Chondrocyte (in vitro differentiated cells): ENCODE results near the gene RCSD1. TPM values are rescaled to one million over a fixed set of nuclear protein-coding genes. Genes with fewer than 3 reads are reported as not detected.

Experiments
- DNase-seq: peaks from one replicate; pipeline ENCODE4 v3.0.0; 2021; ENCODE audit warnings: mixed read lengths, low spot score
- H3K27ac Mint-ChIP-seq: one replicate; pipeline ENCODE4 v1.8.0; 2021; ENCODE audit warnings: mild to moderate bottlenecking, moderate library complexity, mixed read lengths; ENCODE audit not compliant: unreplicated experiment
- H3K27me3 Mint-ChIP-seq: 2 replicates; pipeline ENCODE4 v1.8.0; 2021; ENCODE audit warnings: low read depth, mixed read lengths
- H3K36me3 Mint-ChIP-seq: 2 replicates; pipeline ENCODE4 v1.8.0; 2021; ENCODE audit warnings: low read depth, mixed read lengths
- H3K4me1 Mint-ChIP-seq: 2 replicates; pipeline ENCODE4 v1.8.0; 2021; ENCODE audit warnings: low read depth, mild to moderate bottlenecking, mixed read lengths
- H3K4me3 Mint-ChIP-seq: one replicate; pipeline ENCODE4 v1.8.0; 2021; ENCODE audit warnings: mild to moderate bottlenecking, moderate library complexity, mixed read lengths; ENCODE audit not compliant: unreplicated experiment
- H3K9me3 Mint-ChIP-seq: 2 replicates; pipeline ENCODE4 v1.8.0; 2021; ENCODE audit warnings: low read depth, mixed read lengths
- total RNA-seq: library from RNA; stranded (reverse); gene quantifications from 3 replicates; pipeline ENCODE4 v1.2.1, GENCODE V29; 2021
- TF ChIP-seq, protein P1 (sequence below): fragments of 200-600 bp; sonication (generic); IDR thresholded peaks from 2 replicates; pipeline ENCODE4 v1.5.0; 2021; ENCODE audit warnings: antibody characterized with exemption, mild to moderate bottlenecking, moderate library complexity

Gene RCSD1
- total RNA-seq, 1 donor from 2014 or later = 1.1 TPM

DNA sequence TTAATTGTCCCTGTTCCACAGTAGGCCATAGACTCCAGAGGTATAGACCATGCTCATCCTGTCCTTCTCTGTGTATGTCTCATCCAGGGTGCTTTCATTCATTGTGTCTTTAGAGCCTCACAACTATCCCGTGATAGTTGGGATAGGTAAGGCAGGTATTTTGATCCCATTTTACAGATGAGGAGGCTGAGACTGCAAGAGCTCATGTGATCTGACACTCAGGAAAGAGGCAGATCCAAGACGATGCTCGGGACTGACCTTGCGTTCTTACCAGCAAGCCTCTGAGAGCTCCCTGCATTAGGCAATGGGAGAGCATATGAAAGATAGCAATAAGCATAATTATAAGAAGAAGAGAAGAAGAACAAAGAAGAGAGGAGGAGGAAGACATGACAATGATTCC, 42.8 kb downstream of the RCSD1 start:
- Mint-ChIP-seq H3K27me3 (peaks cover 4% of the 10 kb centered on the region), H3K4me3 (no peak overlapping the region), H3K4me1 (peaks cover 8% of the 10 kb centered on the region), H3K9me3 (no peaks in the 10 kb centered on the region), H3K27ac (no peak overlapping the region), H3K36me3 (peaks cover 3% of the 10 kb centered on the region)
- no peak for DNase-seq
- TF ChIP-seq, protein P1, sequence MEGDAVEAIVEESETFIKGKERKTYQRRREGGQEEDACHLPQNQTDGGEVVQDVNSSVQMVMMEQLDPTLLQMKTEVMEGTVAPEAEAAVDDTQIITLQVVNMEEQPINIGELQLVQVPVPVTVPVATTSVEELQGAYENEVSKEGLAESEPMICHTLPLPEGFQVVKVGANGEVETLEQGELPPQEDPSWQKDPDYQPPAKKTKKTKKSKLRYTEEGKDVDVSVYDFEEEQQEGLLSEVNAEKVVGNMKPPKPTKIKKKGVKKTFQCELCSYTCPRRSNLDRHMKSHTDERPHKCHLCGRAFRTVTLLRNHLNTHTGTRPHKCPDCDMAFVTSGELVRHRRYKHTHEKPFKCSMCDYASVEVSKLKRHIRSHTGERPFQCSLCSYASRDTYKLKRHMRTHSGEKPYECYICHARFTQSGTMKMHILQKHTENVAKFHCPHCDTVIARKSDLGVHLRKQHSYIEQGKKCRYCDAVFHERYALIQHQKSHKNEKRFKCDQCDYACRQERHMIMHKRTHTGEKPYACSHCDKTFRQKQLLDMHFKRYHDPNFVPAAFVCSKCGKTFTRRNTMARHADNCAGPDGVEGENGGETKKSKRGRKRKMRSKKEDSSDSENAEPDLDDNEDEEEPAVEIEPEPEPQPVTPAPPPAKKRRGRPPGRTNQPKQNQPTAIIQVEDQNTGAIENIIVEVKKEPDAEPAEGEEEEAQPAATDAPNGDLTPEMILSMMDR = no peak

DNA sequence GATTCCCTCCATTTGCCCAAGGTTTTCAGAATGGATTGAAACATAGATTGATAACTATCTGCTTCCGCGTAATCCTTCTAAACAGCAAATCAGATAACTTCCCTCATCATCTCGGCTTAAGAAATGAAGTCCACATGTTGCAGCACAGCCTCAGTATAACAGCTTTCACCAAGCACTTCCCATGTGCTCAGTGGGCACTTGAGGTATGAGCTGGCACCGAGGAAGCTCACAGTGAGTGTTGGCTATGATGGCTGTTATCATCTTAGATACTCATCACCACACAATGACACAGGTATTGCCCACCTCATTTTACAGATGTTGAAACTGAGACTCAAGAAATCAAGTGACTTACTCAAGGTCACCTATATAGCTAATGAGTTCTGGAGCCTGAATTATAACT, 43.2 kb downstream of the RCSD1 start:
- Mint-ChIP-seq H3K36me3 (peaks cover 3% of the 10 kb centered on the region), H3K9me3 (no peaks in the 10 kb centered on the region), H3K4me3 (no peak overlapping the region), H3K27me3 (peaks cover 4% of the 10 kb centered on the region), H3K27ac (no peak overlapping the region), H3K4me1 (peaks cover 8% of the 10 kb centered on the region)
- TF ChIP-seq, protein P1 = no peak
- no peak for DNase-seq

DNA sequence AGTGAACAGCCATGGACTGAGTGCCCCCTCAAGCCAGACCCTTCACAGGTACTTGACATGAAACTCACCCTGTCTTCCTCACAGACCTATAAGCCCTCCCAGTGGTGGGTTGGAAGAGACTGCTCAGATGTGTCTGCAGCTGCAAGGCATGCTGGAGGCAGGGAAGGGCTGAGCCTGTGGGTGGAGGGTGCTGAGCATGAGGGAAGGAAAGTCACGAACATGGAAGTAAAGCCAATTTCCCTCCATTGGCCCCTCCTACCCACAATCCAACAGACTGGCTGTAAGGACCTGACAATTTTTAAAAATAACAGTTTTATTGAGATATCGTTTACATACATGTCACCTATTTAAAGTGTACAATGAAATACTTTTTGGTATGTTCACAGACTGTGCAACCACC, 44.1 kb downstream of the RCSD1 start:
- H3K4me3 Mint-ChIP-seq = no peak overlapping the region
- H3K27me3 Mint-ChIP-seq = peaks cover 4% of the 10 kb centered on the region
- H3K9me3 Mint-ChIP-seq = no peaks in the 10 kb centered on the region
- H3K4me1 Mint-ChIP-seq = peaks cover 8% of the 10 kb centered on the region
- no peak for DNase-seq
- H3K36me3 Mint-ChIP-seq = peaks cover 3% of the 10 kb centered on the region
- TF ChIP-seq, protein P1 = no peak
- no peak overlapping the region for H3K27ac Mint-ChIP-seq

DNA sequence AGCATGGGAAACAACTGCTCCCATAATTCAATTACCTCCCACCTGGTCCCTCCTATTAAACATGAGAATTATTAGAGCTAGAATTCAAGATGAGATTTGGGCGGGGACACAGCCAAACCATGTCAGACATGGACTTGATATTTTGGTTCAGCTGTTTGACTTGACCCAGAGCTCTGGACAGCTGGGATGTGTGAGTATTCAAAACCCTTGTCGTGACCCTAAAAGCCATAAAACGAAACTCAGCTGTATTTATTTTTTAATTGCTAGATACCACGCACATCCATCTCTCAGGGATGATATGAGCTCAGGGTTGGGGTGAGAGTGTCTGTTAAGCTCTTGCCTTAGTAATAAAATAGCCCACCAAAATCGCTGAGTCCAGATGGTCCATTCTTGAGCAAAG, 45.4 kb downstream of the RCSD1 start:
- no peak overlapping the region for H3K27ac Mint-ChIP-seq
- no peak overlapping the region for H3K4me3 Mint-ChIP-seq
- no peak for DNase-seq
- H3K4me1 Mint-ChIP-seq = no peaks in the 10 kb centered on the region
- no peaks in the 10 kb centered on the region for H3K9me3 Mint-ChIP-seq
- TF ChIP-seq, protein P1 = no peak
- peaks cover 3% of the 10 kb centered on the region for H3K36me3 Mint-ChIP-seq
- H3K27me3 Mint-ChIP-seq = peaks cover 4% of the 10 kb centered on the region

DNA sequence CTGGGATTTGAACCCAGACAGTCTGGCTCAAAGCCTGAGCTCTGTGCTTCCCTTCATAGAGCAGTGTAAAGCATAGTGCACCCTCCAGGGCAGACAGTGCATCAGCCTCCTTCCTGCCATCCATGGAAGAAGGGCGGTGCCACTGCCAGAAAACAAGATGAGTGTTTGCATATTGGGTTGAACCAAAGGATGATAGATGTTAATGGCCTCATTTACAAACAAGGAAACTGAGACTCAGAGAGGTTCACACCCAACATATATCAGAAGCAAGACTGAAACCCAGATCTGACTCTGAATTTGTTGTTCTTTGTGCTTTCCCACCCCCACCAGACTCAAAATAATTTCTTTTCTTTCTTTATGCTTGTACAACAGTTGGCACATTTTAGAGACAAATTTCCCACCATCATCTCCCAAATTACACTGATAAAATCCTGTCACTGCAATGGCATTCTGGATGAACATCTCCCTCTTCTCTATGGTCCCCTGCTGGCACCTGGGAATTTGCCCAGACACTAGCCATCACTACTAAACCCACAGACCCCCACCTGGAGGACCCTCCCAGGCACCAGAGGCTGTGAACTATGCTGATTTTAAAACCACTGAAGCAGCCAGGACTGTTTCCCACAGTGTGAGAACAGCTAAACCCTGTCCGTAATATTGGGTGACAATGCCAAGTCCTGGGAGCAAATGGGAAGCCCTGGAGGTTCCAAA, 46.3 kb downstream of the RCSD1 start:
- no peak overlapping the region for H3K4me3 Mint-ChIP-seq
- no peaks in the 10 kb centered on the region for H3K27me3 Mint-ChIP-seq
- no peak for DNase-seq
- H3K27ac Mint-ChIP-seq = no peak overlapping the region
- H3K4me1 Mint-ChIP-seq = peaks cover 3% of the 10 kb centered on the region
- H3K9me3 Mint-ChIP-seq = no peaks in the 10 kb centered on the region
- TF ChIP-seq, protein P1 = no peak
- H3K36me3 Mint-ChIP-seq = no peaks in the 10 kb centered on the region
